ENCODE results near the gene VSIR. TPM values are rescaled to one million over a fixed set of nuclear protein-coding genes. Genes with fewer than 3 reads are reported as not detected.

Gene VSIR
- total RNA-seq, 4 donors from 2014 or later, result 54.3 to 77.0 (median 61.6) TPM

- Histone ChIP-seq H3K4me3 (no peak overlapping the region), H3K4me1 (peaks cover 0 to 5% (median 0%) of the 10 kb centered on the region in 4 donors), H3K9me3 (no peaks in the 10 kb centered on the region), H3K36me3 (no peaks in the 10 kb centered on the region), H3K27ac (no peak overlapping the region), H3K27me3 (no peaks in the 10 kb centered on the region)
- TF ChIP-seq POLR2A (IDR thresholded peaks at IDR 0.05), result no peak
- no peak for TF ChIP-seq POLR2AphosphoS5 (IDR thresholded peaks at IDR 0.05)
- no peak for TF ChIP-seq CTCF (IDR thresholded peaks at IDR 0.05)
- no peak for TF ChIP-seq EP300 (IDR thresholded peaks at IDR 0.05; ENCODE audit: low read depth)
- intact Hi-C loops (cut with DNase I; ENCODE audit: low total_unique reads), result loop anchor here (10.0 kb wide), 1 partner anchor 311 kb away; the partner anchor contains the start of gene CDH23
- WGBS, 2 donors (ENCODE audit: low coverage in 1 of 2), result 89% methylated on average over 2 of the region's 2 CpGs; no CpG with 5 or more reads in 1 of the 2 donors
- in situ Hi-C loops (cut with MboI; ENCODE audit: low pct_ligation_motif_present in 1 of 4, low pct_unique_long_range_greater_than_20kb in 1 of 4, low sequenced_read_pairs in 3 of 4), result loop anchor here (10.0 to 25.0 kb wide), 4 partner anchors 107 to 391 kb away; partner anchors contain the start of genes SLC29A3 (in 3 of the 4) and CDH23 (in 2 of the 4)
- DNase-seq, result no peak
These were observed 67.7 kb downstream of the VSIR start for GRCh38 chr10:71705582-71705981.

GRCh38 chr10:71704816-71705215 lies 68.5 kb downstream of the VSIR start:
- H3K9me3 ChIP-seq, result no peaks in the 10 kb centered on the region
- in situ Hi-C loops (cut with MboI; ENCODE audit: low pct_ligation_motif_present in 1 of 4, low pct_unique_long_range_greater_than_20kb in 1 of 4, low sequenced_read_pairs in 3 of 4), result loop anchor here (10.0 to 25.0 kb wide), 4 partner anchors 107 to 390 kb away; partner anchors contain the start of genes SLC29A3 (in 3 of the 4) and CDH23 (in 2 of the 4)
- intact Hi-C loops (cut with DNase I; ENCODE audit: low total_unique reads), result loop anchor here (10.0 kb wide), 1 partner anchor 310 kb away; the partner anchor contains the start of gene CDH23
- TF ChIP-seq CTCF (IDR thresholded peaks at IDR 0.05) (no peak), POLR2A (IDR thresholded peaks at IDR 0.05) (no peak), POLR2AphosphoS5 (IDR thresholded peaks at IDR 0.05) (no peak), EP300 (IDR thresholded peaks at IDR 0.05; ENCODE audit: low read depth) (no peak)
- peaks cover 0 to 5% (median 0%) of the 10 kb centered on the region in 4 donors for H3K4me1 ChIP-seq
- no peak overlapping the region for H3K27ac ChIP-seq
- 94% methylated on average over 9 of the region's 18 CpGs; no CpG with 5 or more reads in 1 of the 2 donors for WGBS, 2 donors (ENCODE audit: low coverage in 1 of 2)
- no peaks in the 10 kb centered on the region for H3K27me3 ChIP-seq
- no peak for DNase-seq
- H3K4me3 ChIP-seq, result no peak overlapping the region
- no peaks in the 10 kb centered on the region for H3K36me3 ChIP-seq

- Histone ChIP-seq H3K36me3 (no peaks in the 10 kb centered on the region), H3K4me3 (no peak overlapping the region), H3K27me3 (no peaks in the 10 kb centered on the region), H3K4me1 (peaks cover 0 to 4% (median 0%) of the 10 kb centered on the region in 4 donors), H3K9me3 (no peaks in the 10 kb centered on the region), H3K27ac (no peak overlapping the region)
- WGBS, 2 donors (ENCODE audit: low coverage in 1 of 2), result 76 to 83% methylated on average over 3 to 11 of the region's 11 CpGs
- no peak for TF ChIP-seq EP300 (IDR thresholded peaks at IDR 0.05; ENCODE audit: low read depth)
- TF ChIP-seq CTCF (IDR thresholded peaks at IDR 0.05), result no peak
- TF ChIP-seq POLR2AphosphoS5 (IDR thresholded peaks at IDR 0.05), result no peak
- TF ChIP-seq POLR2A (IDR thresholded peaks at IDR 0.05), result no peak
- in situ Hi-C loops (cut with MboI; ENCODE audit: low pct_ligation_motif_present in 1 of 4, low pct_unique_long_range_greater_than_20kb in 1 of 4, low sequenced_read_pairs in 3 of 4) (loop anchor here (10.0 to 25.0 kb wide), 4 partner anchors 109 to 389 kb away; partner anchors contain the start of genes SLC29A3 (in 3 of the 4) and CDH23 (in 2 of the 4)), intact Hi-C loops (cut with DNase I; ENCODE audit: low total_unique reads) (loop anchor here (10.0 kb wide), 1 partner anchor 309 kb away; the partner anchor contains the start of gene CDH23)
- DNase-seq, result no peak
These were observed 69.7 kb downstream of the VSIR start for GRCh38 chr10:71703577-71703976.

- Histone ChIP-seq H3K9me3 (no peaks in the 10 kb centered on the region), H3K4me1 (peaks cover 0 to 2% (median 0%) of the 10 kb centered on the region in 4 donors), H3K27ac (no peak overlapping the region), H3K27me3 (no peaks in the 10 kb centered on the region), H3K36me3 (no peaks in the 10 kb centered on the region), H3K4me3 (no peak overlapping the region)
- intact Hi-C loops (cut with DNase I; ENCODE audit: low total_unique reads) (loop anchor here (10.0 kb wide), 1 partner anchor 307 kb away; the partner anchor contains the start of gene CDH23), in situ Hi-C loops (cut with MboI; ENCODE audit: low pct_ligation_motif_present in 1 of 4, low pct_unique_long_range_greater_than_20kb in 1 of 4, low sequenced_read_pairs in 3 of 4) (loop anchor here (10.0 to 25.0 kb wide), 4 partner anchors 111 to 387 kb away; partner anchors contain the start of genes SLC29A3 (in 3 of the 4) and CDH23 (in 2 of the 4))
- no peak for DNase-seq
- TF ChIP-seq POLR2AphosphoS5 (IDR thresholded peaks at IDR 0.05), result no peak
- TF ChIP-seq POLR2A (IDR thresholded peaks at IDR 0.05), result no peak
- TF ChIP-seq EP300 (IDR thresholded peaks at IDR 0.05; ENCODE audit: low read depth), result no peak
- no peak for TF ChIP-seq CTCF (IDR thresholded peaks at IDR 0.05)
- 81% methylated on average over 11 of the region's 11 CpGs; no CpG with 5 or more reads in 1 of the 2 donors for WGBS, 2 donors (ENCODE audit: low coverage in 1 of 2)
These were observed 71.7 kb downstream of the VSIR start for GRCh38 chr10:71701496-71702132.

Measured in transverse colon (tissue), 4 donors.